HG03039 (cell line): Measurements from ENCODE around the gene NR1H2.

Experiments
- ATAC-seq: cut with Tn5 transposase; IDR thresholded peaks from one replicate; pipeline ENCODE4 v1.9.1; 2021; ENCODE audit warnings: mild to moderate bottlenecking, moderate library complexity; ENCODE audit not compliant: unreplicated experiment

The NR1H2 gene

DNA sequence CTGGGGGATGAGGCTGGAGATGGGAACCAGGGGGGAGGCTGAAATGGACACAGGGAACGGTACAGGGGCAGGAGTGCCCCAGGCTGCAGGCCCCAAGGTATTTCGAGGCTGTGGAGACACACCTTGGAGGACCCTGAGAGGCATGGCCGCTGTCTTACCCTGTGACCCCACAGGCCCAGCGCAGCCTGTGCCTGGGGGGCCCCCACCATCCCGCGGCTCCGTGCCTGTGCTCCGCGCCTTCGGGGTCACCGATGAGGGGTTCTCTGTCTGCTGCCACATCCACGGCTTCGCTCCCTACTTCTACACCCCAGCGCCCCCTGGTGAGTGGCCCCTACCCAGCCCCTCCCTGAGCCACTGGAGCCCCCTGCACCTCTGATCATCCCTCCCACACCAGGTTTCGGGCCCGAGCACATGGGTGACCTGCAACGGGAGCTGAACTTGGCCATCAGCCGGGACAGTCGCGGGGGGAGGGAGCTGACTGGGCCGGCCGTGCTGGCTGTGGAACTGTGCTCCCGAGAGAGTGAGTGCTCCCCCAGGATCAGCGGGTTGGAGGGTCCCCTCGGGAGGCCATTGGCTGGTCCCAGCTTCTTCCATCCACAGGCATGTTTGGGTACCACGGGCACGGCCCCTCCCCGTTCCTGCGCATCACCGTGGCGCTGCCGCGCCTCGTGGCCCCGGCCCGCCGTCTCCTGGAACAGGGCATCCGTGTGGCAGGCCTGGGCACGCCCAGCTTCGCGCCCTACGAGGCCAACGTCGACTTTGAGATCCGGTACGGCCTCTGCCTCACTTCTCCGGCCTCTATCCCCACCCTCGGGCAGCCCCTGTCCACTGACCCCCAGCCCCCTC lies 25.6 kb downstream of the NR1H2 start:
- no peak for ATAC-seq

DNA sequence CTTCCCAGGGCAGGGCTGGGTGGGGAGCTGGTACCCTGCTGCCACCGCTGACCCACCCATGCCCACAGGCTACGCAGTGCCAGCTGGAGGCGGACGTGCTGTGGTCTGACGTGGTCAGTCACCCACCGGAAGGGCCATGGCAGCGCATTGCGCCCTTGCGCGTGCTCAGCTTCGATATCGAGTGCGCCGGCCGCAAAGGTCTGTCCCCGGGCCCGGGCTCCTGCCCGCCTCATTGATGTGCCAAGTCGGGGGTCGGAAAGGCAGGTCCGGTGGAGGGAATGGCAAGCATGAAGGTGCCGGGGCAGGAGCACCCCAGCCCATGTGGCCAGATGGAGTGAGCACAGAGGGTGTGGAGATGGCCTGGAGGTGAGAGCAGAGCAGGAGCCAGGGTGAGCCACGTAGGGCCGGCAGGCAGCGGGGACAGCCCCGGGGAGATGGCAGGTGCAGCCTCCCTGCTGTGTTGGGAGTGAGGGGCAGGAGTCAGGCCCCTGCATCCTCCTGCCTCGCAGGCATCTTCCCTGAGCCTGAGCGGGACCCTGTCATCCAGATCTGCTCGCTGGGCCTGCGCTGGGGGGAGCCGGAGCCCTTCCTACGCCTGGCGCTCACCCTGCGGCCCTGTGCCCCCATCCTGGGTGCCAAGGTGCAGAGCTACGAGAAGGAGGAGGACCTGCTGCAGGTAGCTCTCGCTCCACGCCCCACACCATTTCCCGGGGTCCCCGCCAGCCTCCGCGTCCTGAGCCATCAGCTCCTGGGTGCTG lies 26.5 kb downstream of the NR1H2 start:
- no peak for ATAC-seq

DNA sequence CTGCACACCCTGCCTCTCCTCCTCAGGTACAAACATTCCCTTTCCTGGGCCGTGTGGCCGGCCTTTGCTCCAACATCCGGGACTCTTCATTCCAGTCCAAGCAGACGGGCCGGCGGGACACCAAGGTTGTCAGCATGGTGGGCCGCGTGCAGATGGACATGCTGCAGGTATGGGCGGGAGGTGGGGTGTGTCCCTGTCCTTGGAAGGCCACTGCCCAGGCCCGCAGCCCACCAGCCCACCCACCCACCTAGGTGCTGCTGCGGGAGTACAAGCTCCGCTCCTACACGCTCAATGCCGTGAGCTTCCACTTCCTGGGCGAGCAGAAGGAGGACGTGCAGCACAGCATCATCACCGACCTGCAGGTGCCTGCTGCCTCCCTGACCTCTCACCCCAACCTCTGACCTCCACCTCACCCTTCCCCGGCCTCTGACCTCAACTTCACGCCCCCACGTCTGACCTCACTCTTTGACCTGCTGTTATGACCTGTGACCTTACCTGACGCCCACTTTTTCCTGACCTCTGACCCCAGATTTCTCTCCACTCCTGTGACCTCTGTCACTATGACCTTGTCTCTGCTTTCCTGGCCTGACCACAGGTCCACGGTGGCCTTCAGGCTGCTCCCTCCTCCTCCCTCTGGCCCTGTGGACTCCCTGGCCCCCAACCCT lies 30.0 kb downstream of the NR1H2 start:
- no peak for ATAC-seq

DNA sequence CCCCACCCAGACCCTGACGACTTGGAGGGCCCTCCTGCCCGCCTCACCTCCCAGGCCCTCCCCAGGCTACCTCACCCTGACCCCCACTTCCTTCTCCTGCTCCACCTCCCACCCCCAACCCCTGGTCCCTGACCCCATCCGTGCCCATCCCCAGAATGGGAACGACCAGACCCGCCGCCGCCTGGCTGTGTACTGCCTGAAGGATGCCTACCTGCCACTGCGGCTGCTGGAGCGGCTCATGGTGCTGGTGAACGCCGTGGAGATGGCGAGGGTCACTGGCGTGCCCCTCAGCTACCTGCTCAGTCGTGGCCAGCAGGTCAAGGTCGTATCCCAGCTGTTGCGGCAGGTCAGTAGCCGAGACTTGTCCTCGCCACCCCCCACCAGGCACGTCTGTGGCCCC lies 30.6 kb downstream of the NR1H2 start:
- ATAC-seq = no peak

DNA sequence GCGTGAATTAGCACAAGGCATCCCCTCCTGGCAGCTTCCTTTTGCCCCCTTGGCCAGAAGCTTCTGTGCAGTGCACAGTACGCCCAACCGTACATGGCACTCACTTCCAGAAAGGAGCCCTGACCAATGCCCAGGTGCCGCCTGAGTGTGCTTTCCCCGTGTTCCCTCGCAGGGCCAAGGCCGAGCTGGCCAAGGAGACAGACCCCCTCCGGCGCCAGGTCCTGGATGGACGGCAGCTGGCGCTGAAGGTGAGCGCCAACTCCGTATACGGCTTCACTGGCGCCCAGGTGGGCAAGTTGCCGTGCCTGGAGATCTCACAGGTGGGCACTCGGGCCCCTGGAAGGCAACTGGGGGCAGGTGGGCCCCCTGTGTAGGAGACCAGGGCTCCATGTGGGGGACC lies 33.1 kb downstream of the NR1H2 start:
- ATAC-seq = no peak

DNA sequence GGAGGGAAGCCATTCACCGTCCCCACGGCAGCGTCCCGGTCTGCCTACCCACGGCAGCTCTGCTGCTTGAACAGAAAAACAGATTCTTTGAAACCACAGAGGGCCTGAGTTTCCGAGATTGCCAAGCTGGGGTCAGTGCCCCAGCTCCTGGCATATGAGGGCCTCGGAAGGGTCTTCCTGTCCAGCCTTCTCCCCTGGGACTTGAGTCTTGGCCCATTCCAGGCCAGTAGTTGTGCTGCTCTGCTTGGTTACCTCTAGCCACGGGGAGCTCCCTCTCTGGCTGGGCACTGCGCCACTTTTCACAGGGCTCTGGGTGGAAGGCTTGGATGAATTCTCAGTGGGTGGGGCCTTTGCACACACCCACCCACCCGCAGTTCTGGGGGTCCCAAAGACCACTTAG lies 33.9 kb downstream of the NR1H2 start:
- ATAC-seq = no peak

DNA sequence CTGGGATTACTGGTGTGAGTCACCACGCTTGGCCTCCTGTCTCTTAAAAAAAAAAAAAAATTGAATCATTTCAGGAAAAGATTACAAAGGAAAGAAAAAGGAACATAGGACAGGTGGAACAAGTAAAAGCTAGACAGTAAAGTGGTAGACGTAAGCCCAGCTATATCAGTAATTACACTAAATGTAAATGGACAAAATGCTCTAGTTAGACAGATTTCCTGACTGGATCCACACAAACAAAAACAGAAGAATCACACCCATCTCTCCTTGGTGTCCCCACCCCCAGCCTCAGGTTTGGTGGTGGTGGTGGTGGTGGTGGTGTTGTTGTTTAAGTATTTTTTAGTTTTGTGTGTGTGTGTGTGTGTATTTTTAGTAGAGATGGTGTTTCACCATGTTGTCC lies 36.2 kb downstream of the NR1H2 start:
- ATAC-seq = no peak

DNA sequence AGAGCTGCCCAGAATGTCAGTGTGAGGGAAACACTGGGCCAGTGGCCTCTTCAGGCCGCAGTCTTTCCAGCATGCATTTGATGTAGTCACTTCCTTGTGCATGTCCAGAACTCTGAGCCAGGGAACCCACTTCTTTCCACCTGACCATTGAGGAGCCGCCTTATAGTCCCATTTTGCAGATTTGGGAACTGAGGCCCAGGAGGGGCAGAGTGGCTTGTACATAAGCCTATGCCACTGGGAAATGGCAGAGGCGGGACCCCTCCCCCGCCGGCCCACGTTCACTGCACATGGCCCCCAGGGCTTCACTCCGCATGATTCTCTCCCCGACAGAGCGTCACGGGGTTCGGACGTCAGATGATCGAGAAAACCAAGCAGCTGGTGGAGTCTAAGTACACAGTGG lies 36.8 kb downstream of the NR1H2 start:
- no peak for ATAC-seq

DNA sequence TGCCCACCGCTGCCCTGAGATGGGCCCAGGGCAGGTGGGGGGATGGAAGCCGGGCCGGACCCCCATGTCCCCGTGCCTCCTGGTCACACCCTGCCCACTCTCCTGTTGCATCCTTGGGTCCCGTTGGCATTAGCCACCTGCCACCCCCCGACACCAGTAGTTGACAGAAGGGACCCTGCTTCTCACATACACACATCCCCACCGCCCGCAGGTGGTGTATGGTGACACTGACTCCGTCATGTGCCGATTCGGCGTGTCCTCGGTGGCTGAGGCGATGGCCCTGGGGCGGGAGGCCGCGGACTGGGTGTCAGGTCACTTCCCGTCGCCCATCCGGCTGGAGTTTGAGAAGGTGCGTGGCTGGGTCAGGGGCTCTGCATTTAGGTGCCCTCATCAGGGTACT lies 37.3 kb downstream of the NR1H2 start:
- ATAC-seq = no peak

DNA sequence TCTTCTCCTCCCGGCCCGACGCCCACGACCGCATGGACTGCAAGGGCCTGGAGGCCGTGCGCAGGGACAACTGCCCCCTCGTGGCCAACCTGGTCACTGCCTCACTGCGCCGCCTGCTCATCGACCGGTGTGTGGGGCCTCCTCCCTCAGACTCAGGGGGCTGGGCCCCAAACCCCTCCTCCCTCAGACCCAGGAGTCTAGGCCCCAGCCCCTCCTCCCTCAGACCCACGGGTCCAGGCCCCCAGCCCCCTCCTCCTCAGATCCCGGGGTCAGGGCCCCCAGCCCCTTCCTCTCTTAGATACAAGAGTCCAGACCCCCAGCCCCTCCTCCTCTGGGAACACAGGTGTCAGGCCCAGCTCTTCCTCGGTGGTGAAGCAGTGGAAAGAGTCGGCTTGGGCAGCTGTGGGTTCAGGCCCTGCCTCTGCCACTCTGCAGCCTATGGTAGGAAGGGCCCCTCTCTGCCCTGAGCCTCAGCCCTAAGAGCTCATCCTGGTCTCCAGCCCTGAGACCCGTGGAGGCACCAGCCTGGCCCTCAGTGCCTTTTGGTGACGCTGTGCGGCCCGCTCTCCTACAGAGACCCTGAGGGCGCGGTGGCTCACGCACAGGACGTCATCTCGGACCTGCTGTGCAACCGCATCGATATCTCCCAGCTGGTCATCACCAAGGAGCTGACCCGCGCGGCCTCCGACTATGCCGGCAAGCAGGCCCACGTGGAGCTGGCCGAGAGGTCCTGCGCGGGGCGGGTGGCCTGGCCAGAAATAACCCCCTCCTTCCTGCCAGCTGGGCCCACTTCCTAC lies 38.8 kb downstream of the NR1H2 start:
- peak; percentile 8 for ATAC-seq

DNA sequence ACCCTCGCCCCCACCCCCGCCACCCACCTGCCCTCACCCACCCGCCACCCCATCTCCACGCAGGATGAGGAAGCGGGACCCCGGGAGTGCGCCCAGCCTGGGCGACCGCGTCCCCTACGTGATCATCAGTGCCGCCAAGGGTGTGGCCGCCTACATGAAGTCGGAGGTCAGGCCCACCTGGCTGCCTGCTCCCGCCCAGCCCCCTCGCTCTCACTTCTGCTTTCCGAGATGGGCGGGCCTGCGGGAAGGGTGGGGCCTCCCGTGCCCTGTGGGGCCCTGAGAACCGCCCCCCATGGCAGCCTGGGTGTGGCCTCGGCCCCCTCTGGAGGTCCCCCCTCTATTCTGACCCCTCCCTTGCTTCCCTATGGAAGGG lies 39.4 kb downstream of the NR1H2 start:
- ATAC-seq = peak; percentile 40

DNA sequence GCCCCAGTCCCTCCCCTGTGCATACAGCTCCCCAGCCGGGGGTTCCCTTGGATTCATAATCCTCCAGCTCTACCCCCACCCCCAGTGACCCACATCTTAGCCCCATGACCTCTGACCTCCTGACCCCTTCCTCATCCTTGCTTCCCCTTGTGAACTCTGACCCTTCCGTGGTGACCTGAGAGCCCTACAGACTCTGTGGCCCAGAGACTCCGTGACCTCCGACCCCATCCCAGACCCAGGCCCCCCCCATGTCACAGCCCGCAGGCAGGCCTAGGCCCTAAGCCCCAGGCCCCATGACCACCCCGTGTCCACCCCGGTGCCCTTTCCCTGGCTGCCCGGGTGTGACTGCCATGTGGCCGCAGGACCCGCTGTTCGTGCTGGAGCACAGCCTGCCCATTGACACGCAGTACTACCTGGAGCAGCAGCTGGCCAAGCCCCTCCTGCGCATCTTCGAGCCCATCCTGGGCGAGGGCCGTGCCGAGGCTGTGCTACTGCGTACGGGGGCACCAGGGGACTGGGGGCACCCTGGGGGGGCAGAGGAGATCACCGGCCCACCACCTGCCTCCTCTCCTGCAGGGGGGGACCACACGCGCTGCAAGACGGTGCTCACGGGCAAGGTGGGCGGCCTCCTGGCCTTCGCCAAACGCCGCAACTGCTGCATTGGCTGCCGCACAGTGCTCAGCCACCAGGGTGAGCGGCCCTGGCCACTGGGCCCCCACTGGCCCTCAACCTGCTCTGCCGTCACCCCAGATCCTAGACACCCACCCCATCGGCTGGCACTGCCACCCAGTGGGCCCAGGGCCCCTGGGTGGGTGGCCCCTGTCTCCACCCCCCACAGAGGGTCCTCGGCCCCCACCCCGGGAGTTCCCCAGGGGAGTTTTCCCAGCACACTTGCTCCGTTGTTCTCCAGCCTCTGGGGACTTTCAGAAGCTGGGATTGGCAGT lies 40.0 kb downstream of the NR1H2 start:
- ATAC-seq = no peak

DNA sequence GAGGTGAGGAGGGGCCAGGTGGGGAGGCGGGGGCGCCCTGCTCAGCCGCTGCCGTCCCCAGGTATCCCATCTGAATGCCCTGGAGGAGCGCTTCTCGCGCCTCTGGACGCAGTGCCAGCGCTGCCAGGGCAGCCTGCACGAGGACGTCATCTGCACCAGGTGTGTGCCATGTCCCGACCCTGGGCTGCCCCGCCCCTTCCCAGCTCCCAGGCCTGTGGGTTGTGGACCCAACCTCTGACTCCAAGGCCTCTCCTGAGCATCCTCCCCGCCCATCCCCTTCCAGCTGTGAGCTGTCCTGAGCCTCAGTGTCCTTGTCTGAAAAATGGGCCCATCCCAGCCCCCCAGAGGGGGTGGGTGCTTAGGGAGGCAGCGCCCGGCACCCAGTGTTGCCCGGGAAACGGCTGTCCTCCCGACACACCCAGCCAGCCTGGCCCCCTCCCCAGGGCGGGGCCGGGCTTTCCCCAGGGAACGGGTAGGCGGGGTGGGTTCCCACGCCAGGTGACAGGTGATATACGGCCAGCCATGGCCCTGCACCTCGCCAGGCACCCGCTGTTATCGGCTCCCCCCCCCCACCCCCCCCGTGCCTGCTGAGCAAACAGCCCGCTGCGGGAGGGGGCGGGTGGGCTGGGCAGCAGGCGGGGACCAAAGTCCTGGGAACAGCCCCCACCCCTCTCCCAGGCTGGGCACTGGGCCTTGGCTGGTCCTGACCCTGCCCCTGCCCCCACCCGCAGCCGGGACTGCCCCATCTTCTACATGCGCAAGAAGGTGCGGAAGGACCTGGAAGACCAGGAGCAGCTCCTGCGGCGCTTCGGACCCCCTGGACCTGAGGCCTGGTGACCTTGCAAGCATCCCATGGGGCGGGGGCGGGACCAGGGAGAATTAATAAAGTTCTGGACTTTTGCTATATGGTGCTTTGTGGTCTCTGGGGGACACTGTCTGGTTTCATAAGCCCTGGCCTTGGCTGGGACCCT lies 41.1 kb downstream of the NR1H2 start:
- no peak for ATAC-seq

DNA sequence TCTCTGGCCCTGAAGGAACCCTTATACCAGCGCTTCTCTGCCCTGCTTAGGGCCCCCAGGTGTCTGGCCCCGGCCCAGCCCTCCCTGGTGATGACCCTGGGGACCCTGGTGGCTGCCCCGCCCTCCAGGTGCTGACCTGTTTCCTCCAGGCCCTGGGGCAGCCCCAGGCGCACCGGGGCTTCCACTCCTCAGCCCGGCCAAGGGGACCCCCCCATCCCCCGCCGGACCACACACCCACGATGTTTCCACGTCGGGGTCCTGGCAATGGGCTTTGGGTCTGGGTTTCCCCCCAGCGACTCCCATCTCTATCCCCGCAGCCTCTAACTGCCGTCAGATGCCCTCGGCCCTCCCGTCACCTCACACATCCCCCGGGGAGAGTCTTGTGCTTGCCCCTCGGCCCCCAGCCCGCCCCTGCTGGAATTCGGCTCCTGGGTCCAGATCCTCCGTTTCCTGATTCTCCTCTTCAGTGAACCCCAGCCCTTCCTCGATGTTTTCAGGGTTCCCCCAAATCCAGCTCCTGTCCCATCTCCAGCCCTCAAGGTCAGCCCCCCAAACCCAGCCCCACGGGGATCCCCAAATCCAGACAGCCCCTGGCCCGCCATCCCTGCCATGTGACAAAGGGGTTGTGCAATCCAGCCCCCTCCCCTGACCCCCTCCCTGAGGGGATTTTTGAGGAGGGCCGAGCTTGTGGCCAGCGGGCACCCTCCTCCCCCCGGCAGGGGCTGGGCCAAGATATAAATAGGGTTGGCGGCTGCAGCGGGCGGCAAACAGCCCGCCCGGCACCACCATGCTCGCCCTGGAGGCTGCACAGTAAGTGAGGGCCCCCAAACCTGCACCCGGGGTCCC lies 42.1 kb downstream of the NR1H2 start, which contains the start of gene SPIB:
Gene SPIB, plus strand, starts transcription at position 763 of the 846 bp plus-strand sequence. Its CDS starts 25 bp downstream, at position 788.
- ATAC-seq = no peak

DNA sequence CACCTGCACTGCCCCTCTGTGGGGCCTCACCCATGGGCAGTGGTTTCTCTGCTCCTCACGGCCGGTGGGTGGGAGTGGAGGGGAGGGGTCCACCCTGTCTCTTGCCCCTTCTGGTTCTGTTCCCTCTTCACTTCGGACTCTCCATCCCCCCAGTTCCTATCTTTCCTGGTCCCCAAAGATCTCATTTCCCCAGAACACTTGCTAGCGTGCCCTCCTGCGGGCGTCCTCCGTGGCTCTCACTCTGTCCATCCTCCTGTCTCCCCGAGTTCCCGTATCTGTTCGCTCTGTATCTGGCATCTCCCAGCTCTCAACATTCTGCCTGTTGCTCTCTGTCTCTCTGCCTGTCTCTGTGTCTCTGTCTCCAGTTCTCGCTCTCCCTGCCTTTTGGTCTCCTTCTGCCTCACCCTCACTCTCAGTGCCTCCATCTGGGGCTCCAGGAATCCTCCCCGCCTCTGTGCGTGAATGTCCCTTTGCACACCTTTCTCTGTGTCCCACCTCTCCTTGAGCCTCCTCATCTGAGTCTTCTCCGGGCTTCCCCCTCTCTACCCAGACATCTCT lies 42.8 kb downstream of the NR1H2 start:
- ATAC-seq = no peak

DNA sequence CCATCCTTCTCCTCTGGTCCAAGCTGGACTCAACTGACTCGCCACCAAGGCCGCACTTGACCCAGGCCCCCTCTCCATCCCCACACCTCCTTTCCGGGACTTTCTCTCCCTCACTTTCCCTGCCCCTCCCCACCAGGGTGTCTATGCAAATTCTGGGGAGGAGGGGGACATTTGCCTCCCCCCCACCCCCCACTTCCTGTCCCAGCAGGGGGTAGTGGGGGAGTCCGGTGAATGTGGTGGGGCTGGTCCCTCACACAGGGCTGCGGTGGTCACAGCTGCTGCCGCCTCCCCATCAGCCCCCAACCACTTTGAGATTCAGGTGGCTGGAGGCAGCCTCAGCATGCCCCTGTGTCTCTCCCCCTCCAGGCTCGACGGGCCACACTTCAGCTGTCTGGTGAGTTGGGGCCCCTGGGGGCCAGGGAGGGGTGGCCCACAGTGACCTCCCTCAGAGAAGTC lies 43.4 kb downstream of the NR1H2 start:
- no peak for ATAC-seq

DNA sequence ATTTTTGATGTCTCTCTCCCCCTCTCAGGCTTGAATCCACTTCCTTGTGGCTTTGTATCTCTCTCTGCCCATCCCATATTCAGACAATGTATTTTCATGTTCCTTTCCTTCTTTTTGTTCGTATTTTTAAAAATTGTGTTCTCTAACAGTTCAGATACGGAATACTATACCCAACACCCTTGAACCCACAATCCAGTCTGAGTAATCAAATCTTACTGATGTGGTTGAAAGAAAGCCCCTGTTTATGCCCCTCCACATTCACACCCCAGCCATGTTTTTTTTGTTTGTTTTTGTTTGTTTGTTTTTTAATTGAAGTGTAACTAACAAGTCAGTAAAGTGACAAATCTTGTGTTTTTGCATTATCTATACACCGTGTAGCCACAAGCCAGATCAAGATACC lies 43.9 kb downstream of the NR1H2 start:
- no peak for ATAC-seq
